Measurements from ENCODE around the gene MPV17L.
"Not testable (repeated sequence)": the region's sequence is repeated elsewhere in the genome, so short reads cannot be mapped to it uniquely, and the experiment has no call there.

The MPV17L gene

GRCh38 chr16:15382810-15383209, 12.7 kb upstream of the MPV17L start:
- not testable (repeated sequence) for H3K79me1 ChIP-seq (replicated peaks; ENCODE audit: low read length, poor library complexity, severe bottlenecking); H4K8ac ChIP-seq (ENCODE audit: low read length); H3K27me3 ChIP-seq (ENCODE audit: control insufficient read depth in 1 of 2, insufficient read depth in 1 of 2, low read length in 2 of 2); DNase-seq; H3K14ac ChIP-seq (ENCODE audit: low read length in 2 of 2); H3K9ac ChIP-seq (ENCODE audit: low read length); H3K23ac ChIP-seq (ENCODE audit: low read length in 2 of 2); H2BK5ac ChIP-seq (ENCODE audit: low read depth, low read length, poor library complexity, severe bottlenecking); H4K91ac ChIP-seq (ENCODE audit: low read length); H3K36me3 ChIP-seq (ENCODE audit: control insufficient read depth in 1 of 2, insufficient read depth in 2 of 2, low read depth in 1 of 2, low read length in 2 of 2); H3K18ac ChIP-seq (ENCODE audit: low read depth in 1 of 2, low read length in 2 of 2); H3K4ac ChIP-seq (ENCODE audit: low read depth in 1 of 2, low read length in 2 of 2); H2BK120ac ChIP-seq (ENCODE audit: low read depth, low read length); H3K4me1 ChIP-seq (ENCODE audit: control insufficient read depth, insufficient read depth, low read depth, low read length); H2AK5ac ChIP-seq (ENCODE audit: low read length, severe bottlenecking); H3K4me3 ChIP-seq (ENCODE audit: insufficient read depth in 1 of 2, low read depth in 1 of 2, low read length in 2 of 2); H3K27ac ChIP-seq (ENCODE audit: low read length, poor library complexity, severe bottlenecking); H2AFZ ChIP-seq (ENCODE audit: low read depth, low read length); H2BK12ac ChIP-seq (ENCODE audit: low read length in 2 of 2); H3K9me3 ChIP-seq (ENCODE audit: control insufficient read depth, low read length); H3K4me2 ChIP-seq (ENCODE audit: low read length, poor library complexity, severe bottlenecking); H2BK15ac ChIP-seq (ENCODE audit: low read depth, poor library complexity, severe bottlenecking)
- no CpG with 5 or more reads among the region's 3 CpGs for WGBS

- not testable (repeated sequence) for H2BK12ac ChIP-seq (ENCODE audit: low read length in 2 of 2); H3K27ac ChIP-seq (ENCODE audit: low read length, poor library complexity, severe bottlenecking); H2AFZ ChIP-seq (ENCODE audit: low read depth, low read length); H2BK120ac ChIP-seq (ENCODE audit: low read depth, low read length); H3K23ac ChIP-seq (ENCODE audit: low read length in 2 of 2); H3K4me3 ChIP-seq (ENCODE audit: insufficient read depth in 1 of 2, low read depth in 1 of 2, low read length in 2 of 2); DNase-seq; H3K27me3 ChIP-seq (ENCODE audit: control insufficient read depth in 1 of 2, insufficient read depth in 1 of 2, low read length in 2 of 2); H3K18ac ChIP-seq (ENCODE audit: low read depth in 1 of 2, low read length in 2 of 2); H3K79me1 ChIP-seq (replicated peaks; ENCODE audit: low read length, poor library complexity, severe bottlenecking); H3K4me1 ChIP-seq (ENCODE audit: control insufficient read depth, insufficient read depth, low read depth, low read length); H3K4me2 ChIP-seq (ENCODE audit: low read length, poor library complexity, severe bottlenecking); H3K14ac ChIP-seq (ENCODE audit: low read length in 2 of 2); H3K36me3 ChIP-seq (ENCODE audit: control insufficient read depth in 1 of 2, insufficient read depth in 2 of 2, low read depth in 1 of 2, low read length in 2 of 2); H4K91ac ChIP-seq (ENCODE audit: low read length); H2AK5ac ChIP-seq (ENCODE audit: low read length, severe bottlenecking); H2BK5ac ChIP-seq (ENCODE audit: low read depth, low read length, poor library complexity, severe bottlenecking); H4K8ac ChIP-seq (ENCODE audit: low read length); H3K9ac ChIP-seq (ENCODE audit: low read length); H3K9me3 ChIP-seq (ENCODE audit: control insufficient read depth, low read length); H2BK15ac ChIP-seq (ENCODE audit: low read depth, poor library complexity, severe bottlenecking); H3K4ac ChIP-seq (ENCODE audit: low read depth in 1 of 2, low read length in 2 of 2)
- 100% methylated on average over 1 of the region's 6 CpGs for WGBS
Observed at GRCh38 chr16:15388060-15388459, 7.5 kb upstream of the MPV17L start.

DNA sequence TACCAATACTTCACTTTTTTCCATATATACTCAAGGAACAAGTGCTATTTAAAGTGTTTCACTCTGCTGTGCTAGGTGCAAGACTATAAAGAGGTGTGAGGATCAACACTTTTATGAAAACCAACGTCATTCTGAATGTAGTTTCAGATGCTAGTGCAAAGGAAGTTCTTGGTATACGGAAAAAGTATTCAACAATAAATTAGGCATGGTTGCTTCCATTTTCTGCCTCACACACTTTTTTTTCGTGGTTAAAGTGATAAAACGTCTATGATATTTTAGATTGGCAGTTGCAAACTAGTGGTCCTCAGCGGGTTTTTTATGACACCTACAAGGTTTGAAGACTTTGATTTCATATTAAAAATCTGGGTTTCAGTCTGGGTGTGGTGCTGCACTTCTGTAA, 5.6 kb upstream of the MPV17L start:
- H3K27ac ChIP-seq (ENCODE audit: low read length, poor library complexity, severe bottlenecking); H2BK15ac ChIP-seq (ENCODE audit: low read depth, poor library complexity, severe bottlenecking); H3K36me3 ChIP-seq (ENCODE audit: control insufficient read depth in 1 of 2, insufficient read depth in 2 of 2, low read depth in 1 of 2, low read length in 2 of 2); H2BK5ac ChIP-seq (ENCODE audit: low read depth, low read length, poor library complexity, severe bottlenecking); H2BK12ac ChIP-seq (ENCODE audit: low read length in 2 of 2); H3K18ac ChIP-seq (ENCODE audit: low read depth in 1 of 2, low read length in 2 of 2); H4K8ac ChIP-seq (ENCODE audit: low read length); H2AK5ac ChIP-seq (ENCODE audit: low read length, severe bottlenecking); H3K14ac ChIP-seq (ENCODE audit: low read length in 2 of 2); H3K23ac ChIP-seq (ENCODE audit: low read length in 2 of 2); DNase-seq; H3K9me3 ChIP-seq (ENCODE audit: control insufficient read depth, low read length); H3K9ac ChIP-seq (ENCODE audit: low read length); H3K4ac ChIP-seq (ENCODE audit: low read depth in 1 of 2, low read length in 2 of 2); H3K27me3 ChIP-seq (ENCODE audit: control insufficient read depth in 1 of 2, insufficient read depth in 1 of 2, low read length in 2 of 2); H3K4me2 ChIP-seq (ENCODE audit: low read length, poor library complexity, severe bottlenecking); H4K91ac ChIP-seq (ENCODE audit: low read length); H3K79me1 ChIP-seq (replicated peaks; ENCODE audit: low read length, poor library complexity, severe bottlenecking); H2AFZ ChIP-seq (ENCODE audit: low read depth, low read length); H2BK120ac ChIP-seq (ENCODE audit: low read depth, low read length); H3K4me3 ChIP-seq (ENCODE audit: insufficient read depth in 1 of 2, low read depth in 1 of 2, low read length in 2 of 2); H3K4me1 ChIP-seq (ENCODE audit: control insufficient read depth, insufficient read depth, low read depth, low read length): not testable (repeated sequence)
- WGBS: 90% methylated on average over 5 of the region's 5 CpGs

- not testable (repeated sequence) for H3K9me3 ChIP-seq (ENCODE audit: control insufficient read depth, low read length); H2AK5ac ChIP-seq (ENCODE audit: low read length, severe bottlenecking); H3K27ac ChIP-seq (ENCODE audit: low read length, poor library complexity, severe bottlenecking); H3K4ac ChIP-seq (ENCODE audit: low read depth in 1 of 2, low read length in 2 of 2); H2AFZ ChIP-seq (ENCODE audit: low read depth, low read length); H3K4me2 ChIP-seq (ENCODE audit: low read length, poor library complexity, severe bottlenecking); DNase-seq; H4K8ac ChIP-seq (ENCODE audit: low read length); H3K4me1 ChIP-seq (ENCODE audit: control insufficient read depth, insufficient read depth, low read depth, low read length); H3K14ac ChIP-seq (ENCODE audit: low read length in 2 of 2); H3K36me3 ChIP-seq (ENCODE audit: control insufficient read depth in 1 of 2, insufficient read depth in 2 of 2, low read depth in 1 of 2, low read length in 2 of 2); H3K4me3 ChIP-seq (ENCODE audit: insufficient read depth in 1 of 2, low read depth in 1 of 2, low read length in 2 of 2); H3K18ac ChIP-seq (ENCODE audit: low read depth in 1 of 2, low read length in 2 of 2); H3K9ac ChIP-seq (ENCODE audit: low read length); H2BK15ac ChIP-seq (ENCODE audit: low read depth, poor library complexity, severe bottlenecking); H2BK12ac ChIP-seq (ENCODE audit: low read length in 2 of 2); H4K91ac ChIP-seq (ENCODE audit: low read length); H2BK120ac ChIP-seq (ENCODE audit: low read depth, low read length); H3K23ac ChIP-seq (ENCODE audit: low read length in 2 of 2); H2BK5ac ChIP-seq (ENCODE audit: low read depth, low read length, poor library complexity, severe bottlenecking); H3K79me1 ChIP-seq (replicated peaks; ENCODE audit: low read length, poor library complexity, severe bottlenecking); H3K27me3 ChIP-seq (ENCODE audit: control insufficient read depth in 1 of 2, insufficient read depth in 1 of 2, low read length in 2 of 2)
- WGBS: 98% methylated on average over 7 of the region's 8 CpGs
Observed at GRCh38 chr16:15393025-15393424, 2.5 kb upstream of the MPV17L start.

Data from mesenchymal stem cell (in vitro differentiated cells and primary cell).